ENCODE measurements around the gene CENPH.
"Not testable (repeated sequence)": the region's sequence is repeated elsewhere in the genome, so short reads cannot be mapped to it uniquely, and the experiment has no call there.

Gene CENPH

GRCh38 chr5:69209602-69210001, 20.2 kb downstream of the CENPH start:
- no peak for DNase-seq (ENCODE audit: low read depth in 2 of 2)

GRCh38 chr5:69211200-69211599, 21.8 kb downstream of the CENPH start:
- DNase-seq (ENCODE audit: low read depth in 2 of 2) = no peak

- no peak for DNase-seq (ENCODE audit: low read depth in 2 of 2)
Measured at GRCh38 chr5:69212022-69212421, 22.6 kb downstream of the CENPH start.

GRCh38 chr5:69213513-69214215, 24.3 kb downstream of the CENPH start:
- DNase-seq (ENCODE audit: low read depth in 2 of 2) = no peak

GRCh38 chr5:69217151-69217511, 27.7 kb downstream of the CENPH start:
- DNase-seq (ENCODE audit: low read depth in 2 of 2) = no peak

- DNase-seq (ENCODE audit: low read depth in 2 of 2) = peak; percentile 90 to 91
Measured at GRCh38 chr5:69217548-69218526, 28.5 kb downstream of the CENPH start.

GRCh38 chr5:69219939-69220338, 30.6 kb downstream of the CENPH start:
- no peak for DNase-seq (ENCODE audit: low read depth in 2 of 2)

GRCh38 chr5:69220371-69220770, 31.0 kb downstream of the CENPH start:
- not testable (repeated sequence) for DNase-seq (ENCODE audit: low read depth in 2 of 2)

GRCh38 chr5:69220833-69221232, 31.4 kb downstream of the CENPH start:
- not testable (repeated sequence) for DNase-seq (ENCODE audit: low read depth in 2 of 2)

GRCh38 chr5:69224520-69224919, 35.1 kb downstream of the CENPH start:
- no peak for DNase-seq (ENCODE audit: low read depth in 2 of 2)

- no peak for DNase-seq (ENCODE audit: low read depth in 2 of 2)
Measured at GRCh38 chr5:69225860-69226259, 36.5 kb downstream of the CENPH start.

GRCh38 chr5:69230181-69230580, 40.8 kb downstream of the CENPH start:
- DNase-seq (ENCODE audit: low read depth in 2 of 2) = no peak

GRCh38 chr5:69231281-69231680, 41.9 kb downstream of the CENPH start:
- no peak for DNase-seq (ENCODE audit: low read depth in 2 of 2)

GRCh38 chr5:69231851-69232250, 42.5 kb downstream of the CENPH start:
- DNase-seq (ENCODE audit: low read depth in 2 of 2) = no peak

- peak; percentile 76 to 86 for DNase-seq (ENCODE audit: low read depth in 2 of 2)
Measured at GRCh38 chr5:69234457-69235268, 45.3 kb downstream of the CENPH start, which contains the start of gene CDK7. TSS of gene CDK7 (plus strand) at chr5:69234886. CDS start at chr5:69234976, 90 bp downstream.

GRCh38 chr5:69236733-69237132, 47.4 kb downstream of the CENPH start:
- not testable (repeated sequence) for DNase-seq (ENCODE audit: low read depth in 2 of 2)

GRCh38 chr5:69237877-69238276, 48.5 kb downstream of the CENPH start:
- no peak for DNase-seq (ENCODE audit: low read depth in 2 of 2)

- DNase-seq (ENCODE audit: low read depth in 2 of 2) = no peak
Measured at GRCh38 chr5:69238760-69239251, 49.4 kb downstream of the CENPH start.

- no peak for DNase-seq (ENCODE audit: low read depth in 2 of 2)
Measured at GRCh38 chr5:69242215-69242927, 53.0 kb downstream of the CENPH start.

- DNase-seq (ENCODE audit: low read depth in 2 of 2) = no peak
Measured at GRCh38 chr5:69245031-69245430, 55.6 kb downstream of the CENPH start.

- DNase-seq (ENCODE audit: low read depth in 2 of 2) = no peak
Measured at GRCh38 chr5:69248019-69248418, 58.6 kb downstream of the CENPH start.
